Measurements from ENCODE around the gene NAPSA.

NAPSA gene

DNA sequence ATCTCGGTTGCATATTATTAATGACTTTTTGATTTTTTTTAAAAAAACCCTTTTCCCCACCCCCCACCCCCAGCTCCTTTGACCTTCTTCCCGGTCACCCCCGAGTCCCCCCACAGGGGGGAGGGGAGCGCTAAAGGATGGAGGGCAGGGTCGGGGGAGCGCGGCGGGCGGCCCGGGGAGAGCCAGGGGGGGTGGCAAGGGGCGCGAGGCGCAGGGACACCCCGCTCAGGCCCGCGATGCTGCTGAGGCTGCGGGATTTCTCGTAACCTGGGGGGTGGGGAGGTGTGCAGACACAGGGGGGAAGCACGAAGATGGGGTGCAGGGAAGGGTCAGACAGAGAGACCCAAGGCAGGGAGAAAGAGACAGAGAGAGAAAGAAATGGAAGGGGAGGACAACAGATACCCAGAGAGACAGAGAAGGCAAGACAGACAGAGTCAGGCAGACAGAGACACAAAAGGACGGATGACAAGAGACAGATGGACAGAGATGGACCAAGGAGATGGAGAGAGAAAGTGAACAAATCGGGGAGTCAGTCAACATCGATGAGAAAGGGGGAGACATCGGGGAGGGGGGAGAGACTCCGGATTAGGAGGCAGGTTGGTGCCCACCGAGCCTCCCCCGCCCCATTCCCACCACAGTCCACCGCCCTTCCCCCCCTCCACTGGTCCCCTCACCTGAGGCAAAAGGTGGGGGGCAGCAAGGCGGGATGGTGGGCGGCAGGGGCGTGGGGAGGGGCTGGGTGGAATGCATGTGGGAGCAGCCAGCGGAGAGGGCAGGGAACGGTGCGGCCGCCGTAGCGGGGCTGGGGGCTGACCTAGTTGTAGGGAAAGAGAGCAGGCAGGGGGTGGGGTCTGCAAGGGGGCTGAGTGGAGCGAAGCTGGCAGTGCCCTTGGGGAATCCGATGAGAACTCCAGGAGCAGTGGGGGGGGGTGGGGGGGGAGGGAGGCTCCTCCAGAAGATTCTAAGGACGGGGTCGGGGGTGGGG, 50.4 kb downstream of the NAPSA start:
- no peaks in the 10 kb centered on the region for H3K36me3 Mint-ChIP-seq (ENCODE audit: low read depth)
- TF ChIP-seq, protein P1, sequence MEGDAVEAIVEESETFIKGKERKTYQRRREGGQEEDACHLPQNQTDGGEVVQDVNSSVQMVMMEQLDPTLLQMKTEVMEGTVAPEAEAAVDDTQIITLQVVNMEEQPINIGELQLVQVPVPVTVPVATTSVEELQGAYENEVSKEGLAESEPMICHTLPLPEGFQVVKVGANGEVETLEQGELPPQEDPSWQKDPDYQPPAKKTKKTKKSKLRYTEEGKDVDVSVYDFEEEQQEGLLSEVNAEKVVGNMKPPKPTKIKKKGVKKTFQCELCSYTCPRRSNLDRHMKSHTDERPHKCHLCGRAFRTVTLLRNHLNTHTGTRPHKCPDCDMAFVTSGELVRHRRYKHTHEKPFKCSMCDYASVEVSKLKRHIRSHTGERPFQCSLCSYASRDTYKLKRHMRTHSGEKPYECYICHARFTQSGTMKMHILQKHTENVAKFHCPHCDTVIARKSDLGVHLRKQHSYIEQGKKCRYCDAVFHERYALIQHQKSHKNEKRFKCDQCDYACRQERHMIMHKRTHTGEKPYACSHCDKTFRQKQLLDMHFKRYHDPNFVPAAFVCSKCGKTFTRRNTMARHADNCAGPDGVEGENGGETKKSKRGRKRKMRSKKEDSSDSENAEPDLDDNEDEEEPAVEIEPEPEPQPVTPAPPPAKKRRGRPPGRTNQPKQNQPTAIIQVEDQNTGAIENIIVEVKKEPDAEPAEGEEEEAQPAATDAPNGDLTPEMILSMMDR (IDR thresholded peaks at IDR 0.05), result no peak
- H3K4me3 Mint-ChIP-seq, result peak overlapping the region; percentile 86
- H3K9me3 Mint-ChIP-seq, result peaks cover 4% of the 10 kb centered on the region
- DNase-seq, result peak; percentile 65
- H3K27me3 Mint-ChIP-seq (ENCODE audit: low read depth, poor library complexity), result peaks cover 68% of the 10 kb centered on the region
- peaks cover 38% of the 10 kb centered on the region for H3K4me1 Mint-ChIP-seq
- H3K27ac Mint-ChIP-seq, result no peak overlapping the region

DNA sequence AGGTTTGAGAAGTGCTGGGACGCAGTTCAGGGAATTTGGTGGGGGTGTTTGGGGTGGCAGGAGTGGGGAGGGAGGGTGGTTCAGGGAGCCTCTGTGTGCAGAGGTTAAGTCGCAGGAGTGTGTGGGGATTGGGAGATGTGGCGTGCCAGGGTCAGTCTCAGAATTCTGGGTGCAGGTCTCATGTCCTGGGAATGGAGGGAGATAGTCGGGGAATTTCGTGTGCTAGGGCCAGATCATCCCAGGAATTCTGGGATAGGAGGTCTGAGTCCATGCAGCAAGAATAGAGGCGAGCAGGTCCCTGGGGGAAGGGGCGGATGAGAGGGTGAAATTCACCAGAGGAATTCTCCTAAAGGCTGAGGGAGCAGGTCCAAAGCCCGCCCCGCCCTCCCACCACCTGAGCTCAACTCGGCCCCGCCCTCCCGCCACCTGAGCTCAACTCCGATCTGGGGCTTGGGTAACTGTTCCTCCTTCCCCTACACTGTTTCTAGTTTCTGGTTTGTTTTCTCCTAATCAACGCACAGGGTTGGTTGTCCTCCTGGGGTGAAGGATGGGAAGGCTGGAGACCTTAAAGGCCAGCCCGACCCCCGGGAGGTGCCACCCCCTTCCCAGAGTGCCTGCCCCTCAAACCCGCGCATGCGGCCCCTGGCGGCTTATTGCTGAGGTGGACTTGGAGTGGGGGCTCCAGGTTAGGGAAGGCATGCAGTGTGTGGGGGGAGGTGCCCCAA, 51.5 kb downstream of the NAPSA start:
- DNase-seq, result peak; percentile 31
- Mint-ChIP-seq H3K4me1 (peaks cover 34% of the 10 kb centered on the region), H3K4me3 (peak overlapping the region; percentile 75), H3K9me3 (peaks cover 4% of the 10 kb centered on the region), H3K27me3 (ENCODE audit: low read depth, poor library complexity) (peaks cover 73% of the 10 kb centered on the region), H3K36me3 (ENCODE audit: low read depth) (no peaks in the 10 kb centered on the region), H3K27ac (no peak overlapping the region)
- TF ChIP-seq, protein P1 (IDR thresholded peaks at IDR 0.05), result no peak

DNA sequence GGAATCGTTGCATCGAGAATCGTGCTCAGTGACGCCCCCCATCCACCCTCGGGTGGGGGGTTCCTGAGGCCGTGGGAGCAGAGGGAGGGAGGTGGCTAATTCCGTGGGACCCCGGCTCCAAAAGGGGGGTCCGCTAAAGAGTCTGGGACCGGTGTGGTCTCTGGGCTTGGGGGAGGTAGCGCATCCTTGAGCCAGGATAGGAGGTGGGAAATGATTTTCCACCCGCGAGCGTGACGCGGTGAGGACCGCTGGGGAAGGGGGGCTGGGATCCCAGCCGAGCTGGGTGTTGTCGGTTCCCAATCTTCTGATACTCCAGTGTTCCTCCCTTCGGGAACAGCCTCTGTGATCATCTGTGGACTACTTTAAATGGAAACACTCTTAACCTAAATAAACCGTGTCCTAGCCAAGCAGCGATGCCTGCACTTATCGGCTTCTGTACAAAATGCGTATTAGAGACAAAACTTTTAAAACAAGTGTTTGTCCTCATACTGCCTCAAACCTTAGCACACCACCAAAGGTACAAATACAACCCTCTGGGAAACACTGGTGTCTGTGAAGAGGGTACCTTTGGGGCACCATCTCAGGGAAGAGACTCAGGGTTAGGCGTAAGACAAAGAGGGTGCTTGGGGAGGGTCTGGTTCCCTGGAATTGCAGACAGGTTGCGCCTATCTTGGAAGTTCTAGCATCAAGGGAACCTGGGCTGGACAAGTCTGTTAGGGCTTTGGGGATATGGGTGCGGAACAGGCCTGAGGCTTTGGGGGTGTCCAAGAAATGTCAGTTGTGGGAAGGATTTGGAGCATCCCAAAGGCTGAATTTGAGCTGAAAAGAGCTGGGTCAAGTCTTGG, 52.2 kb downstream of the NAPSA start:
- H3K36me3 Mint-ChIP-seq (ENCODE audit: low read depth), result no peaks in the 10 kb centered on the region
- no peak for DNase-seq
- peaks cover 42% of the 10 kb centered on the region for H3K4me1 Mint-ChIP-seq
- H3K9me3 Mint-ChIP-seq, result peaks cover 4% of the 10 kb centered on the region
- H3K27ac Mint-ChIP-seq, result no peak overlapping the region
- peaks cover 80% of the 10 kb centered on the region for H3K27me3 Mint-ChIP-seq (ENCODE audit: low read depth, poor library complexity)
- peak overlapping the region; percentile 75 for H3K4me3 Mint-ChIP-seq
- TF ChIP-seq, protein P1 (IDR thresholded peaks at IDR 0.05), result no peak

DNA sequence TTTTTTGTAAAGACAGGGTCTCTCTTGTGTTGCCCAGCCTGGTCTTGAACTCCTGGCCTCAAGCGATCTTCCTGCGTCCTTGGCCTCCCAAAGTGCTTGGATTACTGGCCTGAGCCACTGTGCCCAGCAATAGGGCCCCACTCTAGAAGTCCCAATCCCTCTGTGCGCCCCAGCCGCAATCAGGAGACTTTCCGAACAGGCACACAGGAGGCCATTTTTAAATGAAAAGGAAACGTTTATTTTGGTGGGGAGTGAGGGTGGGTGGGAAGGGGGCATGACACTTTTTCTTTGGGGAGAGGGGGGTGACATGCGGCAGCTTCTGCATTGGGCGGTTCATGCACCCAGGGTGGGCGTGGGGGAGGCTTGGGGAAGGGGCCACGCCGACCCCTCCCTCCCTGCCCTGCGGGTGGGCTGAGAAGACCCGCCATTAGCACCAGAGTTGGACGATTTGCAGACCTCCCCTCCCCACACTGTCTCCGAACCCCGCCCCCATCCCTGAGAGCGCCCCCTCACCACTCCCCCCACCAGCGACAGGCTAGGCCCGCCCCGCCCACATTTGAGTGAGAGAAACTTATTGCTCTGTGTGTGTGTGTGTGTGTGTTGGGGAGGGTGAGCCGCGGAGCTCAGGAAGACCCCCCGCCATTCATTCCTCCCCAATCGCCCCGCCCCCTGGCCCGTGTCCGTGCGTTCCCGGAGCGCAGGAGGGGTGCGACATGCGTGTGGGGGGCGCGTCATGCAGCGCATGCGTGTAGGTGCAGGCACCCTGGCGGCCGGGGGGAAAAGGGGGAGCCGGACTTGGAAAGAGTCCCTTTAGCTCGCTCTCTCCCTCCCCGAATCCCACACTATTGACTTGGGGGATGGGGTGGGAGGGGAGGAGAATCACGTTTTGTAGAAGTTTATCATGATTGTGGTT, 53.5 kb downstream of the NAPSA start:
- peak overlapping the region; percentile 67 for H3K4me3 Mint-ChIP-seq
- no peaks in the 10 kb centered on the region for H3K36me3 Mint-ChIP-seq (ENCODE audit: low read depth)

More for the DNA sequence above, 53.5 kb downstream of the NAPSA start:
- Mint-ChIP-seq H3K27me3 (ENCODE audit: low read depth, poor library complexity) (peaks cover 85% of the 10 kb centered on the region), H3K27ac (no peak overlapping the region), H3K4me1 (peaks cover 47% of the 10 kb centered on the region), H3K9me3 (peaks cover 4% of the 10 kb centered on the region)
- DNase-seq, result peak; percentile 76
- TF ChIP-seq, protein P1 (IDR thresholded peaks at IDR 0.05), result no peak
